ENCODE measurements around the gene FAM83B. TPM values are rescaled to one million over a fixed set of nuclear protein-coding genes. Genes with fewer than 3 reads are reported as not detected.

The FAM83B gene
- polyA plus RNA-seq, 2 donors: 2.7 to 9.9 TPM

- Histone ChIP-seq H3K4me3 (ENCODE audit: low read depth in 1 of 2, low read length in 2 of 2) (no peak overlapping the region), H3K27ac (ENCODE audit: low read depth in 2 of 2, low read length in 1 of 2) (no peak overlapping the region), H3K9me3 (ENCODE audit: control insufficient read depth in 2 of 2, insufficient read depth in 1 of 2, low read depth in 1 of 2, low read length in 1 of 2) (no peaks in the 10 kb centered on the region), H3K36me3 (ENCODE audit: control insufficient read depth in 2 of 2, insufficient read depth in 2 of 2, low read length in 1 of 2) (peaks cover 0 to 3% of the 10 kb centered on the region in 2 donors), H3K27me3 (ENCODE audit: control insufficient read depth in 1 of 2, insufficient read depth in 2 of 2, low read length in 2 of 2) (no peaks in the 10 kb centered on the region), H3K4me1 (ENCODE audit: control insufficient read depth in 2 of 2, insufficient read depth in 2 of 2, low read length in 1 of 2) (no peaks in the 10 kb centered on the region)
- WGBS, 2 donors: 79 to 81% methylated on average over 1 of the region's 1 CpG
Measured at GRCh38 chr6:54892831-54893230, 46.3 kb downstream of the FAM83B start.

GRCh38 chr6:54893818-54894217 lies 47.2 kb downstream of the FAM83B start:
- Histone ChIP-seq H3K36me3 (ENCODE audit: control insufficient read depth in 2 of 2, insufficient read depth in 2 of 2, low read length in 1 of 2) (peaks cover 0 to 3% of the 10 kb centered on the region in 2 donors), H3K9me3 (ENCODE audit: control insufficient read depth in 2 of 2, insufficient read depth in 1 of 2, low read depth in 1 of 2, low read length in 1 of 2) (no peaks in the 10 kb centered on the region), H3K27me3 (ENCODE audit: control insufficient read depth in 1 of 2, insufficient read depth in 2 of 2, low read length in 2 of 2) (no peaks in the 10 kb centered on the region), H3K4me1 (ENCODE audit: control insufficient read depth in 2 of 2, insufficient read depth in 2 of 2, low read length in 1 of 2) (no peaks in the 10 kb centered on the region), H3K4me3 (ENCODE audit: low read depth in 1 of 2, low read length in 2 of 2) (no peak overlapping the region), H3K27ac (ENCODE audit: low read depth in 2 of 2, low read length in 1 of 2) (no peak overlapping the region)
- 65 to 68% methylated on average over 1 of the region's 1 CpG for WGBS, 2 donors

- H3K27me3 ChIP-seq (ENCODE audit: control insufficient read depth in 1 of 2, insufficient read depth in 2 of 2, low read length in 2 of 2): no peaks in the 10 kb centered on the region
- no peak overlapping the region for H3K27ac ChIP-seq (ENCODE audit: low read depth in 2 of 2, low read length in 1 of 2)
- 76 to 84% methylated on average over 3 of the region's 3 CpGs for WGBS, 2 donors
- no peaks in the 10 kb centered on the region for H3K9me3 ChIP-seq (ENCODE audit: control insufficient read depth in 2 of 2, insufficient read depth in 1 of 2, low read depth in 1 of 2, low read length in 1 of 2)
- H3K4me1 ChIP-seq (ENCODE audit: control insufficient read depth in 2 of 2, insufficient read depth in 2 of 2, low read length in 1 of 2): no peaks in the 10 kb centered on the region
- H3K4me3 ChIP-seq (ENCODE audit: low read depth in 1 of 2, low read length in 2 of 2): no peak overlapping the region
- peaks cover 0 to 3% of the 10 kb centered on the region in 2 donors for H3K36me3 ChIP-seq (ENCODE audit: control insufficient read depth in 2 of 2, insufficient read depth in 2 of 2, low read length in 1 of 2)
Measured at GRCh38 chr6:54896302-54896701, 49.7 kb downstream of the FAM83B start.

- H3K4me3 ChIP-seq (ENCODE audit: low read depth in 1 of 2, low read length in 2 of 2): no peak overlapping the region
- no peaks in the 10 kb centered on the region for H3K9me3 ChIP-seq (ENCODE audit: control insufficient read depth in 2 of 2, insufficient read depth in 1 of 2, low read depth in 1 of 2, low read length in 1 of 2)
- peaks cover 0 to 3% of the 10 kb centered on the region in 2 donors for H3K36me3 ChIP-seq (ENCODE audit: control insufficient read depth in 2 of 2, insufficient read depth in 2 of 2, low read length in 1 of 2)
- no peak overlapping the region for H3K27ac ChIP-seq (ENCODE audit: low read depth in 2 of 2, low read length in 1 of 2)
- no peaks in the 10 kb centered on the region for H3K4me1 ChIP-seq (ENCODE audit: control insufficient read depth in 2 of 2, insufficient read depth in 2 of 2, low read length in 1 of 2)
- no peaks in the 10 kb centered on the region for H3K27me3 ChIP-seq (ENCODE audit: control insufficient read depth in 1 of 2, insufficient read depth in 2 of 2, low read length in 2 of 2)
- WGBS, 2 donors: 46 to 58% methylated on average over 2 of the region's 2 CpGs
Measured at GRCh38 chr6:54897462-54898189, 51.1 kb downstream of the FAM83B start.

GRCh38 chr6:54898767-54899166 lies 52.2 kb downstream of the FAM83B start:
- 78 to 87% methylated on average over 3 of the region's 3 CpGs for WGBS, 2 donors
- Histone ChIP-seq H3K27ac (ENCODE audit: low read depth in 2 of 2, low read length in 1 of 2) (no peak overlapping the region), H3K9me3 (ENCODE audit: control insufficient read depth in 2 of 2, insufficient read depth in 1 of 2, low read depth in 1 of 2, low read length in 1 of 2) (no peaks in the 10 kb centered on the region), H3K36me3 (ENCODE audit: control insufficient read depth in 2 of 2, insufficient read depth in 2 of 2, low read length in 1 of 2) (peaks cover 0 to 3% of the 10 kb centered on the region in 2 donors), H3K27me3 (ENCODE audit: control insufficient read depth in 1 of 2, insufficient read depth in 2 of 2, low read length in 2 of 2) (no peaks in the 10 kb centered on the region), H3K4me1 (ENCODE audit: control insufficient read depth in 2 of 2, insufficient read depth in 2 of 2, low read length in 1 of 2) (no peaks in the 10 kb centered on the region), H3K4me3 (ENCODE audit: low read depth in 1 of 2, low read length in 2 of 2) (no peak overlapping the region)

- no peaks in the 10 kb centered on the region for H3K4me1 ChIP-seq (ENCODE audit: control insufficient read depth in 2 of 2, insufficient read depth in 2 of 2, low read length in 1 of 2)
- H3K27ac ChIP-seq (ENCODE audit: low read depth in 2 of 2, low read length in 1 of 2): no peak overlapping the region
- 90 to 94% methylated on average over 3 of the region's 3 CpGs for WGBS, 2 donors
- H3K36me3 ChIP-seq (ENCODE audit: control insufficient read depth in 2 of 2, insufficient read depth in 2 of 2, low read length in 1 of 2): peaks cover 0 to 3% of the 10 kb centered on the region in 2 donors
- H3K9me3 ChIP-seq (ENCODE audit: control insufficient read depth in 2 of 2, insufficient read depth in 1 of 2, low read depth in 1 of 2, low read length in 1 of 2): no peaks in the 10 kb centered on the region
- no peak overlapping the region for H3K4me3 ChIP-seq (ENCODE audit: low read depth in 1 of 2, low read length in 2 of 2)
- H3K27me3 ChIP-seq (ENCODE audit: control insufficient read depth in 1 of 2, insufficient read depth in 2 of 2, low read length in 2 of 2): no peaks in the 10 kb centered on the region
Measured at GRCh38 chr6:54899442-54899841, 52.9 kb downstream of the FAM83B start.

- peaks cover 0 to 3% of the 10 kb centered on the region in 2 donors for H3K36me3 ChIP-seq (ENCODE audit: control insufficient read depth in 2 of 2, insufficient read depth in 2 of 2, low read length in 1 of 2)
- H3K27ac ChIP-seq (ENCODE audit: low read depth in 2 of 2, low read length in 1 of 2): no peak overlapping the region
- H3K9me3 ChIP-seq (ENCODE audit: control insufficient read depth in 2 of 2, insufficient read depth in 1 of 2, low read depth in 1 of 2, low read length in 1 of 2): no peaks in the 10 kb centered on the region
- H3K4me1 ChIP-seq (ENCODE audit: control insufficient read depth in 2 of 2, insufficient read depth in 2 of 2, low read length in 1 of 2): no peaks in the 10 kb centered on the region
- H3K27me3 ChIP-seq (ENCODE audit: control insufficient read depth in 1 of 2, insufficient read depth in 2 of 2, low read length in 2 of 2): no peaks in the 10 kb centered on the region
- H3K4me3 ChIP-seq (ENCODE audit: low read depth in 1 of 2, low read length in 2 of 2): no peak overlapping the region
Measured at GRCh38 chr6:54899986-54900385, 53.4 kb downstream of the FAM83B start.

GRCh38 chr6:54900666-54901065 lies 54.1 kb downstream of the FAM83B start:
- Histone ChIP-seq H3K27ac (ENCODE audit: low read depth in 2 of 2, low read length in 1 of 2) (no peak overlapping the region), H3K27me3 (ENCODE audit: control insufficient read depth in 1 of 2, insufficient read depth in 2 of 2, low read length in 2 of 2) (no peaks in the 10 kb centered on the region), H3K4me3 (ENCODE audit: low read depth in 1 of 2, low read length in 2 of 2) (no peak overlapping the region), H3K36me3 (ENCODE audit: control insufficient read depth in 2 of 2, insufficient read depth in 2 of 2, low read length in 1 of 2) (peaks cover 0 to 2% of the 10 kb centered on the region in 2 donors), H3K4me1 (ENCODE audit: control insufficient read depth in 2 of 2, insufficient read depth in 2 of 2, low read length in 1 of 2) (no peaks in the 10 kb centered on the region), H3K9me3 (ENCODE audit: control insufficient read depth in 2 of 2, insufficient read depth in 1 of 2, low read depth in 1 of 2, low read length in 1 of 2) (no peaks in the 10 kb centered on the region)
- WGBS, 2 donors: 82 to 89% methylated on average over 2 of the region's 2 CpGs

- no peak overlapping the region for H3K4me3 ChIP-seq (ENCODE audit: low read depth in 1 of 2, low read length in 2 of 2)
- H3K4me1 ChIP-seq (ENCODE audit: control insufficient read depth in 2 of 2, insufficient read depth in 2 of 2, low read length in 1 of 2): no peaks in the 10 kb centered on the region
- no peak overlapping the region for H3K27ac ChIP-seq (ENCODE audit: low read depth in 2 of 2, low read length in 1 of 2)
Measured at GRCh38 chr6:54903884-54904283, 57.3 kb downstream of the FAM83B start.

GRCh38 chr6:54907355-54907754 lies 60.8 kb downstream of the FAM83B start:
- WGBS, 2 donors: 67 to 71% methylated on average over 1 of the region's 1 CpG
- no peaks in the 10 kb centered on the region for H3K27me3 ChIP-seq (ENCODE audit: control insufficient read depth in 1 of 2, insufficient read depth in 2 of 2, low read length in 2 of 2)
- no peak overlapping the region for H3K4me3 ChIP-seq (ENCODE audit: low read depth in 1 of 2, low read length in 2 of 2)
- no peak overlapping the region for H3K27ac ChIP-seq (ENCODE audit: low read depth in 2 of 2, low read length in 1 of 2)
- H3K4me1 ChIP-seq (ENCODE audit: control insufficient read depth in 2 of 2, insufficient read depth in 2 of 2, low read length in 1 of 2): no peaks in the 10 kb centered on the region
- no peaks in the 10 kb centered on the region for H3K36me3 ChIP-seq (ENCODE audit: control insufficient read depth in 2 of 2, insufficient read depth in 2 of 2, low read length in 1 of 2)
- no peaks in the 10 kb centered on the region for H3K9me3 ChIP-seq (ENCODE audit: control insufficient read depth in 2 of 2, insufficient read depth in 1 of 2, low read depth in 1 of 2, low read length in 1 of 2)

More at GRCh38 chr6:54903884-54904283, 57.3 kb downstream of the FAM83B start:
- H3K36me3 ChIP-seq (ENCODE audit: control insufficient read depth in 2 of 2, insufficient read depth in 2 of 2, low read length in 1 of 2): no peaks in the 10 kb centered on the region
- H3K27me3 ChIP-seq (ENCODE audit: control insufficient read depth in 1 of 2, insufficient read depth in 2 of 2, low read length in 2 of 2): no peaks in the 10 kb centered on the region
- no peaks in the 10 kb centered on the region for H3K9me3 ChIP-seq (ENCODE audit: control insufficient read depth in 2 of 2, insufficient read depth in 1 of 2, low read depth in 1 of 2, low read length in 1 of 2)
